Astrocyte of the spinal cord (primary cell): Measurements from ENCODE around the gene TREH.

Experiments used
- DNase-seq: peaks from one replicate; pipeline ENCODE4 v3.0.0; 2011; ENCODE audit warnings: low read depth, low spot score
- H3K4me3 ChIP-seq: 2 replicates; pipeline ENCODE4 v1.5.1; 2011; ENCODE audit warnings: low read depth, mild to moderate bottlenecking, low read length, moderate library complexity
- CTCF ChIP-seq: IDR thresholded peaks from 2 replicates; pipeline ENCODE4 v1.5.1; 2012; ENCODE audit warnings: low read depth, mild to moderate bottlenecking, low read length, inconsistent platforms
- in situ Hi-C: cut with HindIII; loops from 2 replicates; pipeline ENCODE4 v1.10.0; 2017; ENCODE audit warnings: low sequenced_read_pairs

Gene TREH

GRCh38 chr11:118639899-118640298 lies 39.6 kb downstream of the TREH start:
- TF ChIP-seq CTCF = no peak
- DNase-seq = no peak
- in situ Hi-C loops = no loop called here

GRCh38 chr11:118638726-118639125 lies 40.7 kb downstream of the TREH start:
- H3K4me3 ChIP-seq = no peak overlapping the region
- DNase-seq = no peak
- TF ChIP-seq CTCF = no peak
- in situ Hi-C loops = no loop called here

More at GRCh38 chr11:118639899-118640298, 39.6 kb downstream of the TREH start:
- no peak overlapping the region for H3K4me3 ChIP-seq

- TF ChIP-seq CTCF = no peak
- DNase-seq = no peak
- H3K4me3 ChIP-seq = no peak overlapping the region
- in situ Hi-C loops = no loop called here
These were observed 42.7 kb downstream of the TREH start for GRCh38 chr11:118636569-118637290.

GRCh38 chr11:118635642-118636041 lies 43.8 kb downstream of the TREH start:
- TF ChIP-seq CTCF = no peak
- in situ Hi-C loops = no loop called here
- H3K4me3 ChIP-seq = no peak overlapping the region
- DNase-seq = no peak

- in situ Hi-C loops = no loop called here
- no peak for DNase-seq
- no peak overlapping the region for H3K4me3 ChIP-seq
- TF ChIP-seq CTCF = no peak
These were observed 44.2 kb downstream of the TREH start for GRCh38 chr11:118635237-118635591.

- peak; percentile 76 for DNase-seq
- no peak overlapping the region for H3K4me3 ChIP-seq
- in situ Hi-C loops = no loop called here
- TF ChIP-seq CTCF = peak; percentile 15
These were observed 44.8 kb downstream of the TREH start for GRCh38 chr11:118634431-118635236.
